Activated naive CD4-positive, alpha-beta T cell treated with anti-CD3 and anti-CD28 coated beads, Interleukin-2, amount 10 ng/mL, durations not matched to agents 7 days and 5 days (primary cell): ENCODE measurements around the gene DPP9.

Experiments
- CTCF ChIA-PET: fragments of 350-600 bp; sonication (Branson Sonifier 250); formaldehyde crosslinking; loops from one replicate; lab custom pipeline; 2021; ENCODE audit warnings: antibody characterized with exemption; lab: Charles Lee
- DNase-seq: peaks from one replicate; pipeline ENCODE4 v3.0.0-alpha.2; 2020
- H3K27ac Mint-ChIP-seq: one replicate; pipeline ENCODE4 v1.8.0; 2021; ENCODE audit warnings: mild to moderate bottlenecking, moderate library complexity, mixed read lengths
- H3K27me3 Mint-ChIP-seq: one replicate; pipeline ENCODE4 v1.8.0; 2021; ENCODE audit warnings: mild to moderate bottlenecking, mixed read lengths
- H3K36me3 Mint-ChIP-seq: one replicate; pipeline ENCODE4 v1.8.0; 2021; ENCODE audit warnings: mixed read lengths
- H3K4me1 Mint-ChIP-seq: one replicate; pipeline ENCODE4 v1.8.0; 2021; ENCODE audit warnings: mixed read lengths
- H3K4me3 Mint-ChIP-seq: one replicate; pipeline ENCODE4 v1.8.0; 2021; ENCODE audit warnings: mild to moderate bottlenecking, moderate library complexity, mixed read lengths
- H3K9me3 Mint-ChIP-seq: one replicate; pipeline ENCODE4 v1.8.0; 2021; ENCODE audit warnings: mixed read lengths

DPP9 gene

GRCh38 chr19:4709440-4710280, 14.0 kb downstream of the DPP9 start:
- DNase-seq, result no peak
- Mint-ChIP-seq H3K27ac (no peak overlapping the region), H3K4me1 (peaks cover 8% of the 10 kb centered on the region), H3K9me3 (no peaks in the 10 kb centered on the region), H3K36me3 (peaks cover 19% of the 10 kb centered on the region), H3K27me3 (no peaks in the 10 kb centered on the region), H3K4me3 (no peak overlapping the region)
- CTCF ChIA-PET, result interaction anchor here (1.0 kb wide), 1 partner anchor 9 kb away, joined by 3 read pairs; no protein-coding TSS in a partner anchor

DNA sequence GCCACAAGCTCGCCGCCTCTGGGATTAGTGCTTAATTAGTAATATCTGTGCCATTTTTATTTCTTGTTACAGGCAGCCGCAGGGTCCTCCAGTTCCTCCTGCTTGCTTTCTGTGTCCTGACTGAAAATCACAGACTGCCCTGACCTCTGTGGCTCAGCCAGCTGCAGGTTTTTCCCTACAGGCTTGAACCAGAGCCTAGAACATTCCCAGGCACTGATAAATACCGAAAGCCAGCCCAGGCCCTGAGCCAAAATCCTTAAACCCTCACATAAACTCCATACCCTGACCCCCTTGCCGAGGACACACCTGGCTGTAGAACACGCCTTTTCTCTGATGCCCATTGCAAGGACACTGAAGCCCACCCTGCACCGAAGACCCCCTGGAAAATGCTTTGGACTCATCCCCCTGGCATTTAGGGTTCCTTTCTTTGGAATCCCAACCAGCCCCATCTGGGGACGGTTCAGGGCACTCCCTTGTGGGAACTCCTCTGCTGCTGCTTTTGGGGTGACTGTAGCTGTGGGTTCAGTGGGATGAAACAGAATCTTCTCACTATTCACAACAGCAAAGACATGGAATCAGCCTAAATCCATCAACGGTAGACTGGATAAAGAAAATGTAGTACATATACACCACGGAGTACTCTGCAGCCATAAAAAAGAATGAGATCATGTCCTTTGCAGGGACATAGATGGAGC, 15.5 kb downstream of the DPP9 start:
- peaks cover 8% of the 10 kb centered on the region for H3K4me1 Mint-ChIP-seq
- H3K4me3 Mint-ChIP-seq, result no peak overlapping the region
- no peak overlapping the region for H3K27ac Mint-ChIP-seq
- DNase-seq, result no peak
- H3K9me3 Mint-ChIP-seq, result no peaks in the 10 kb centered on the region
- CTCF ChIA-PET, result no interaction called here
- H3K27me3 Mint-ChIP-seq, result no peaks in the 10 kb centered on the region
- peaks cover 17% of the 10 kb centered on the region for H3K36me3 Mint-ChIP-seq

GRCh38 chr19:4707322-4707721, 16.3 kb downstream of the DPP9 start:
- no peaks in the 10 kb centered on the region for H3K9me3 Mint-ChIP-seq
- no peak overlapping the region for H3K27ac Mint-ChIP-seq
- peaks cover 8% of the 10 kb centered on the region for H3K4me1 Mint-ChIP-seq
- H3K27me3 Mint-ChIP-seq, result no peaks in the 10 kb centered on the region
- H3K36me3 Mint-ChIP-seq, result peaks cover 20% of the 10 kb centered on the region
- CTCF ChIA-PET, result no interaction called here
- no peak for DNase-seq
- no peak overlapping the region for H3K4me3 Mint-ChIP-seq

GRCh38 chr19:4705413-4706131, 18.1 kb downstream of the DPP9 start:
- no peaks in the 10 kb centered on the region for H3K9me3 Mint-ChIP-seq
- DNase-seq, result no peak
- no peak overlapping the region for H3K27ac Mint-ChIP-seq
- peaks cover 8% of the 10 kb centered on the region for H3K4me1 Mint-ChIP-seq
- H3K27me3 Mint-ChIP-seq, result no peaks in the 10 kb centered on the region
- H3K36me3 Mint-ChIP-seq, result peaks cover 28% of the 10 kb centered on the region
- H3K4me3 Mint-ChIP-seq, result no peak overlapping the region
- CTCF ChIA-PET, result no interaction called here

GRCh38 chr19:4704317-4704673, 19.3 kb downstream of the DPP9 start:
- CTCF ChIA-PET, result no interaction called here
- Mint-ChIP-seq H3K27ac (no peak overlapping the region), H3K36me3 (peaks cover 29% of the 10 kb centered on the region), H3K27me3 (no peaks in the 10 kb centered on the region), H3K4me3 (no peak overlapping the region), H3K9me3 (no peaks in the 10 kb centered on the region), H3K4me1 (peaks cover 5% of the 10 kb centered on the region)
- no peak for DNase-seq

DNA sequence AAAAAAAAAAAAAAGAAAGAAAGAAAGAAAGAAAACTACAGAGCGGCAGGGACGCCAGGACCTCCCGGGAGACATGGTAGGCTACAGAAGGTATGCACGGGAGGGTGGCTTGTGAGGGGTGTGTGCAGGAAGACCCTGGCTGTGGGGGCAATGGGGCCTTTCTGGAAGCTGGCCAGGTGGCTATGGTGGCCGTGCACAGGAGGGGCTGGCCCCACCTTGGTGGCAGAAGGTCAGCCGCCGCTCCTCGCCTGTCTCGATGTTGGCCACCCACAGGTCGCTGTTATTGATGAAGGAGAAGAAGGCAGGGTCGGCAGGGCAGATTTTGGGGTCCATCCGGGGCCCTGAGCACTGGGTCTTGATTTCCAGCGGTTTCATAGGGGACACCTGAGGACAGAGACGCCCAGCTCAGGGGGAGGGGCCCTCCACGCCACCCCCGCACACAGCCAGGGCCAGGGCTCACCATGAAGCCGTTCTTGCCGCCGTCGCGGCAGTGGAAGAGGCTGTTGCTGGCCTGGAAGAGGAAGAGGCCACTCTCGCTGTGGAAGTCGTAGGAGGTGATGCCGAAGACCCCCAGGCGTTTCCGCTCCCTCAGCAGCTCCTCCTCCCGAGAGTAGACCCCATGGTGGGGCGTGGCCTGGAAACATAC, 19.8 kb downstream of the DPP9 start:
- Mint-ChIP-seq H3K4me1 (peaks cover 3% of the 10 kb centered on the region), H3K36me3 (peaks cover 27% of the 10 kb centered on the region), H3K27ac (no peak overlapping the region), H3K9me3 (no peaks in the 10 kb centered on the region), H3K27me3 (no peaks in the 10 kb centered on the region), H3K4me3 (no peak overlapping the region)
- no peak for DNase-seq
- CTCF ChIA-PET, result no interaction called here

GRCh38 chr19:4702764-4703163, 20.9 kb downstream of the DPP9 start:
- Mint-ChIP-seq H3K4me3 (no peak overlapping the region), H3K27me3 (no peaks in the 10 kb centered on the region), H3K4me1 (no peaks in the 10 kb centered on the region), H3K36me3 (peaks cover 28% of the 10 kb centered on the region), H3K9me3 (no peaks in the 10 kb centered on the region), H3K27ac (no peak overlapping the region)
- CTCF ChIA-PET, result no interaction called here
- no peak for DNase-seq

- Mint-ChIP-seq H3K27me3 (no peaks in the 10 kb centered on the region), H3K27ac (no peak overlapping the region), H3K4me1 (no peaks in the 10 kb centered on the region), H3K36me3 (peaks cover 33% of the 10 kb centered on the region), H3K4me3 (no peak overlapping the region), H3K9me3 (no peaks in the 10 kb centered on the region)
- CTCF ChIA-PET, result interaction anchor here (1.1 kb wide), 1 partner anchor 8 kb away, joined by 3 read pairs; no protein-coding TSS in a partner anchor
- DNase-seq, result no peak
Measured at GRCh38 chr19:4701557-4701956, 22.1 kb downstream of the DPP9 start.

DNA sequence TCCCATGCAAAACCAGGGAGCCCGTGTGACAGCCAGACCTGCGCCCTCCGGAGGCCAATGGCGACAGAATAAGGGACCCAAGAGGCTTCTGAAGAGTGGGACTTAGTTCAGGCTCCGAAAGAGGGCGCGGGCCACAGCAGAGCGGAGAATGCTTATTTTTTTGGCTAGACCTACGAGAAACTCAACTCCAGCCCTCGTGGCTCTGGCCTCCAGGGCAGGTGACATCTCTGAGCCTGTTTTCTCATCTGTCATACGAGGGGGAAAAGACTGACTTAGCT, 23.0 kb downstream of the DPP9 start:
- peaks cover 35% of the 10 kb centered on the region for H3K36me3 Mint-ChIP-seq
- no peaks in the 10 kb centered on the region for H3K9me3 Mint-ChIP-seq
- no peak overlapping the region for H3K4me3 Mint-ChIP-seq
- DNase-seq, result no peak
- H3K4me1 Mint-ChIP-seq, result no peaks in the 10 kb centered on the region
- no peaks in the 10 kb centered on the region for H3K27me3 Mint-ChIP-seq
- CTCF ChIA-PET, result interaction anchor here (1.1 kb wide), 1 partner anchor 9 kb away, joined by 3 read pairs; no protein-coding TSS in a partner anchor
- H3K27ac Mint-ChIP-seq, result no peak overlapping the region

- Mint-ChIP-seq H3K27me3 (no peaks in the 10 kb centered on the region), H3K36me3 (peaks cover 38% of the 10 kb centered on the region), H3K4me3 (no peak overlapping the region), H3K4me1 (no peaks in the 10 kb centered on the region), H3K9me3 (no peaks in the 10 kb centered on the region), H3K27ac (no peak overlapping the region)
- CTCF ChIA-PET, result no interaction called here
- DNase-seq, result no peak
Measured at GRCh38 chr19:4699826-4700692, 23.6 kb downstream of the DPP9 start.

- DNase-seq, result no peak
- CTCF ChIA-PET, result interaction anchor here (1.0 kb wide), 1 partner anchor 93 kb away, joined by 3 read pairs; no protein-coding TSS in a partner anchor
- Mint-ChIP-seq H3K4me3 (no peak overlapping the region), H3K36me3 (peaks cover 46% of the 10 kb centered on the region), H3K27ac (no peak overlapping the region), H3K9me3 (no peaks in the 10 kb centered on the region), H3K4me1 (no peaks in the 10 kb centered on the region), H3K27me3 (no peaks in the 10 kb centered on the region)
Measured at GRCh38 chr19:4697304-4697703, 26.3 kb downstream of the DPP9 start.

DNA sequence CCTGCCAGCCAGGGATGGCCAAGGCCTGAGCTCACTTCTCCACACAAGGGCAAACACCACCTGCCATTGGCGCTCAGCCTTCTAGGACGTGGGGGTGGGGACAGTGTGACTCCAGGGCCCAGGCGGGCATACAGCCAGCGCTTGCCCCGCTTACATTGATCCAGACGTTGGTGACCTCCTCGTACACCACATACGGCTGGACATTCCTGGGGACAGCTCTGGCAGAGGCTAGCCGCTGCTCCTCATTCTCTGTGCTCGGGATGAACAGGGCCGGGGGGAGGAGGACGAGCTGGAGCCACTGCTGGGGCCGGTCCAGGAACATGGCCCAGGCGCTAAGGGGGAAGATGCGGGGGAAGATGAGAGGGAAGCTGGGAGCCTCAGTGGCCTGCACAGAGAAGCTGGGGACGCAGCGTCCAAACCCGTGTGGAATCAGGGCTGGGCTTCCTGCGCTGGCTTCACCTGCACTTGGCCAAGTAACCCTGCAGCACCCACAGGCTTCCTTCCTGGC, 28.4 kb downstream of the DPP9 start:
- Mint-ChIP-seq H3K27me3 (no peaks in the 10 kb centered on the region), H3K4me3 (no peak overlapping the region), H3K36me3 (peaks cover 42% of the 10 kb centered on the region), H3K9me3 (no peaks in the 10 kb centered on the region), H3K27ac (no peak overlapping the region), H3K4me1 (no peaks in the 10 kb centered on the region)
- CTCF ChIA-PET, result no interaction called here
- no peak for DNase-seq

DNA sequence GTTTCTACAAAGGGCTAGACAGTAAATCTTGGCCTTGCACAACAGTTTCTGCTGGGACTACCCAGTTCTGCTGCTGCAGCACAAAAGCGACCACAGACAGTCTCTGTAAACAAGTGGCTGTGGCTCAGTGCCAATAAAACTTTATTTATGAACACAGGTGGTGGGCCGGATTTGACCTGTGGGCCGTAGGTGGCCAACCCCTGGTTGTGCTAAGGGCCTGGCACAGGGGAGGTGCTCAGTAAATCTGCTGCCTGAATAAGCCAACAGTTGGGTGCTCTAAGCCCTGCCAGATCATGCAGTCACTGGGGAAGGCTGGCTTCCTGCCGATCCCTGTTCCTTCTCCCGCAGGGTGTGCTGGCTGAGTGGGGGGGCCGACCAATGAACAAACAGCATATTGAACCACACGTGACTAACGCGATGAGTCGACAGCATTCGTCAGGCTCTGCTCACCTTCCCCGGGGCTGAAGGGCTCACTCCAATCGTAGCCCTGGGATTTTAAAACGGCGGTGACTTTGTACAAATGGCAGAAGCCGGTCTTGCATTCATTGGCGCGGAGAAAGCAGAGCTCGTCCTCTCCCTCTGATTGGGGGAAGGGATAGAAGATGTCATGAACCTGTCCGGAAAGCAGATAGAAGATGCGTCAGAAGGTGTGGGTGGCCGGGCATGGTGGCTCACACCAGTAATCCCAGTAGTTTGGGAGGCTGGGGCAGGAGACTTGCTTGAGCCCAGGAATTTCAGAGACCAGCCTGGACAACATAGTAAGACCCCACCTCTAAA, 29.2 kb downstream of the DPP9 start:
- CTCF ChIA-PET, result interaction anchor here (0.5 kb wide), 1 partner anchor 21 kb away, joined by 3 read pairs; no protein-coding TSS in a partner anchor
- peaks cover 39% of the 10 kb centered on the region for H3K36me3 Mint-ChIP-seq

More for the DNA sequence above, 29.2 kb downstream of the DPP9 start:
- Mint-ChIP-seq H3K27ac (no peak overlapping the region), H3K4me3 (no peak overlapping the region), H3K4me1 (no peaks in the 10 kb centered on the region), H3K9me3 (no peaks in the 10 kb centered on the region), H3K27me3 (no peaks in the 10 kb centered on the region)
- no peak for DNase-seq
